Measurements from ENCODE around the gene KCNB1.
A peak's percentile ranks its signal among the peaks of the same experiment; 100 is the strongest.
"Not testable (repeated sequence)": the region's sequence is repeated elsewhere in the genome, so short reads cannot be mapped to it uniquely, and the experiment has no call there.

The KCNB1 gene

DNA sequence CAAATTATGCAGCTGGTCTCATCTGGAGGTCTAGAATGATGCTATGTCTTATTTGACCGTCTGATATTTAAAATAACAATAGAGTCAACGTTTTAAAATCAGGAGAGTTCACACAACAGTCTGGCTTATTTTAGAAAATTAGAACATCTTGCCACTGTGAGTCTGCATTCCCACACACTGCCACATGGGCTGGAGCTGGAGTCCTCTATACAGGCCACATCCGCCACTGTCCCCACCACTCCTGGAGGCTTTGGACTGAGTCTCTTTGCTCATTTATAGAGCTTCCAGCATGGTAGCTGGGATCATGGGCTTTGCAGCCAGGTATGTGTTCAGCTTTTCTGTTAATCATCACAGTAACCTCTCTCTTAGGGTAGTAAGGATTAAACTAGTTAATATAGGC lies 135.8 kb downstream of the KCNB1 start:
- no peak for DNase-seq

GRCh38 chr20:49345524-49345923 lies 136.9 kb downstream of the KCNB1 start:
- peak; percentile 76 for DNase-seq

DNA sequence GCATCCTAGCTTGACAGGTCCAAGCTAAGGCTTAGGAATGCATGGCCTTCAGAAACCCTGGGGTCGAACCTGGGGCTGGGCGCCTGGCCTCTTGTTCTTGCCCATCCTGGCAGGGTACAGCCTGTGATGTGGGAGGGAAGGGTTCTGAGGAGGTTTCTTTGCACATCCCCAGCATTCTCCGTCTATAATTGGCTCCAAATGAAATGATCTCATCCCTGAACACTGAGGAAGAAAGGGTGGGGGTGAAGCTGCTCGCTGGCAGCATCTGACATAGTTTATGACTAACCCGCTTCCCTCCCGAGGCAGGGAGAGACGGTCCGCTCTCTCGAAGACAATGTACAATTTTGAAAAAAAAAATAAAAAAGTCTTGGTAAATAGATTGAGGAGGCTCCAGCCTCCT lies 137.5 kb downstream of the KCNB1 start:
- peak; percentile 74 for DNase-seq

DNA sequence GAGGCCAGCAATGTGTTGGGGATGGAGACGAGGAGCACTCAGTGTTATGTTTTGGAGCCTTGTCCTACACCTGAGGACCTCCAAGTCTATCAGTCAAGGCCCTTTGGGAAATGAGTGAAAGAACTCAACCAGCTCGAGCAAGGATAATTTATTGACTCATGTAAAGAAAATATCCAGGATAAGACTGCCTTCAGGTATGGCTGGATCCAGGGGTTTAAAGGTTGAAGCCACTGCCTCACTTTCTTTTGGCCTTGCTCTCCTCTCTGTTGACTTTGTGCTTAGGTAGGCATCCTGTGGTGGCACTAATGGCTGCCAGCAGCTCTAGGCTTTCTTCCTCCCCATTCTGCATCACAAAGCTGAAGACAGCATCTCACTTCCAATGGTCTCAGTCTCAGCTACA lies 138.3 kb downstream of the KCNB1 start:
- no peak for DNase-seq

GRCh38 chr20:49343246-49343645 lies 139.2 kb downstream of the KCNB1 start:
- DNase-seq, result no peak

- peak; percentile 17 for DNase-seq
Observed at GRCh38 chr20:49340161-49340966, 142.1 kb downstream of the KCNB1 start.

DNA sequence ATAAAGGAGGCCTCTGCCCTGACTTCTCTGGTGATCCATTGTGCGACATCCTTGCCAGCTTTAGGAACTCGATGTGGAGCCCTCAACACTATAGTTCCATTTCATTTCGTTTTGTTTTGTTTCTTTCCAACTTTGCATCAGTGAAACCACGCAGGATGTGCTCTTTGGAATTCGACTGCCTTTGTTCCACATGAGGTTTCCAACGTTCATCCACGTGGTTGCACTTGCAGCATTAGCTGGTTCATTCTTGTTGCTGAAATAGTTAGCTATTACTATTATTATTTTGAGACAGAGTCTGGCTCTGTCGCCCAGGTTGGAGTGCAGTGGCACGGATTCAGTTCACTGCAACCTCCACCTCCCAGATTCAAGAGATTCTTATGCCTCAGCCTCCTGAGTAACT lies 143.3 kb downstream of the KCNB1 start:
- DNase-seq, result no peak

- no peak for DNase-seq
Observed at GRCh38 chr20:49338061-49338460, 144.4 kb downstream of the KCNB1 start.

DNA sequence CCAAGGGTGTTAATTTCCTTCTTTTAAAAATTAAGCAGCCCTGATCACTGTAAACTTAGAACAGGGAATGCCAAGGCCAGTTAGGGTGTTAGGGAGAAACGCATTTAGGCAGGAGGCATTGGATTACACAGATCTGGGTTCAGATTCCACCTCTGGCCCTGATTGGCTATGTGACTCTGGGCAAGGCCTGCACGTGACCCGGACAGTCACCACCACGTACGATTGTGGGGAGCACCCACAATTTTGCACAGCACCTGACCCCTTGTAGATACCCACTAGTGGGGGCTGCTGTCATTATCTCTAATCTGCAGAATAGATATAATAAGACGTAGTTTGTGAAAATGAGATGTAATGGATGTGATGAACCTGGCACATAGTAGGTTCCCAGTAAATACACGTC lies 145.1 kb downstream of the KCNB1 start:
- DNase-seq, result no peak

DNA sequence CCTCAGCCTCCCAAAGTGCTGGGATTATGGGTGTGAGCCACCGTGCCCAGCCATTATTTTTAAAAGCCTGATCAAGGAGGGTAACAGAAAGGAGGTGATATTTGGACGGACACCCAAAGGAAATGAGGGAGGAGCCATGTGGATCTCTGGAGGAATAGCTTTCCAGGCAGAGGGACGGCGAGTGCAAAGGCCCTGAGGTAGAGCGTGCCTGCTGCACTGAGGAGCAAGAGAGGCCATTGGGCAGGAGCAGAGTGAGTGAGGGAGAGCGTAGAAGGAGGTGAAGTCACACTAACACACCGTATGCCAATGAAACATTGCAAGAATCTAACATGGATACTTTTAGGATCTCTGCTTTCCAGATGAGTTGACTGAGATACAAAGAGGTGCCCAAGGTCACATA lies 145.7 kb downstream of the KCNB1 start:
- no peak for DNase-seq

- no peak for DNase-seq
Observed at GRCh38 chr20:49335476-49335875, 147.0 kb downstream of the KCNB1 start.

DNA sequence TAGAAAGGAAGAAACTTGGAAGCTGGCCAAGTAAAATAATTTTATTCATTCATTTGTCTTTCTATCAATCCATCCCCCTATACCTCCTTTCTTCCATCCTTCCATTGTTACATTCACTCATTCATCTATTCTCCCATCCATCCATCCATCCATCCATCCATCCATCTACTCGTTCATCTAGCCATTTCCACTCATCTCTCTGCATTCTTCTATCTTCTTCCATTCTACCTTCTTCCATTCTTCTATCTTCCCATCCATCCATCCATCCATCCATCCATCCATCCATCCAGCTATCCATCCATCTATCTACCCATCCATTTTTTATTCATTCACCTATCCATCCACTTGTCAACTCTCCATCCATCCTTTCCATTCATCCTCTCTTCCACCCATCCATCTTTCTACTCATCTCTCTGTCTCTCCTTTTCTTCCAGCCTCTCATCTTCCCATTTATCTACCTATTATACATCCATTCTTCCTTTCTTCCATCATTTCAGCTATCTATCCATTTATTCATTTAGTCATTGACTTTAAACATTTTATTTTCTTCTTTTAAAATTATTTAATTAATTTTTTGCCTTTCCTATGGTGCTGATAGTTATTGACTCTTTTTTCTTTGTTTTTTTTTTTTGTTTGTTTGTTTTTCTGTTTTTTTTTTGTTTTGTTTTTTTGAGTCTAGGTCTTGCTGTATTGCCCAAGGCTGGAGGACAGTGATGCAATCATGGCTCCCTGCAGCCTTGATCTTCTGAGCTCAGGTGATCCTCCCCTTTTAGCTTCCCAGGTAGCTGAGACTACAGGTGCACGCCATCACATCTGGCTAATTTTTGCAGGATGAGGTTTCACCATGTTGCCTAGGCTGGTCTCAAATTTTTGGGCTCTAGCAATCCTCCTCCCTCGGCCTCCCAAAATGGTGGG lies 151.5 kb downstream of the KCNB1 start:
- no peak for DNase-seq

GRCh38 chr20:49328790-49329189 lies 153.7 kb downstream of the KCNB1 start:
- no peak for DNase-seq

- no peak for DNase-seq
Observed at GRCh38 chr20:49326026-49326425, 156.4 kb downstream of the KCNB1 start.

GRCh38 chr20:49324306-49324705 lies 158.2 kb downstream of the KCNB1 start:
- DNase-seq, result no peak

DNA sequence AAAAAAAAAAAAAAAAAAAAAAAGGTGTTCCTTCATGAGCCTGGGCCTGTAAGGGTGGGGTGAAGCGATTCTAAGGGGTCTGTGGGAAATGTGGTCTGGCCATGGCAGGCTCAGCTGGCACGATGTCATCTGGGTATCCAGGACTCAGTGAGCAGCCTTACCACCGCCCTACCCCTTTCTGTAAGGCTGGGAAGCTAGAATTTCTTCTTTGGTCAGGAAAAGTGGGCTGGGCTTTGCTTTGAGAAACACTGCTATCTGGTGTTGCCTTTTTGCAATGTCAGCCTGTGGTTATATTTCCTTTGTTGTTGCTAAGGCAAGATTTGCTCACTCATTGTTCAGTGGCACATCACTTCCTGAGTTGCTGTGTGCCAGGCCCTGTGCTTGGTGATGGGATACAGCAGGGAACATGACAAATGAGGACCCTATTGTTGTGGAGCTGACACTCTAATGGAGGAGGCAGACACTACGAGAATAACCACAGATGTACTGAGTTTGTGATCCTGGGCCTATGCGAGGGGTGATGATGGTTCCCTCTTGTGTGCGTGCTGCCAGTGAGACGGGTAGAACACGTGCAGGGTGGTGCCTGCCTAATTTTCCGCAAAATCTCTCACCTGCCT lies 158.7 kb downstream of the KCNB1 start:
- DNase-seq, result peak; percentile 23

DNA sequence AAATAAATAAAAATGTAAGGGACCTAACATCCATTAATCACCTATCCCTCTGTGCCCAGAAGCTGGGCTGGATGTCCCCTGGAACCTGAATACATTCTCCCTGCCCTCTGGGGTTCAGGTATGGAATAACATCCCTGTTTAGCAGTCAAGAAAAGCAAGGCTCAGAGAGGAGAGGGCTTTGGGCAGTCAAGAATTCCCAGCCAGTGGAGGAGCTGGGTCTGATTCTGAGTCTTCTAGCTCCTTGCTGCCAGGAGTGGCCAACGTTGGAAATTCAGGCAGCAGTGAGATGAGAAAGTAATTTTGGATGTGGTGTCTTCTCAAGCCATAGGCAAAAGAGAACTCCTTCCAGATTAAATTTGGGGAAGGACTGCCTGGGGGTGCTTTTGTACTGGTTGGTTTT lies 162.0 kb downstream of the KCNB1 start:
- DNase-seq, result no peak

- no peak for DNase-seq
Observed at GRCh38 chr20:49319208-49319809, 163.2 kb downstream of the KCNB1 start.

GRCh38 chr20:49318430-49319207 lies 163.8 kb downstream of the KCNB1 start:
- DNase-seq, result no peak

DNA sequence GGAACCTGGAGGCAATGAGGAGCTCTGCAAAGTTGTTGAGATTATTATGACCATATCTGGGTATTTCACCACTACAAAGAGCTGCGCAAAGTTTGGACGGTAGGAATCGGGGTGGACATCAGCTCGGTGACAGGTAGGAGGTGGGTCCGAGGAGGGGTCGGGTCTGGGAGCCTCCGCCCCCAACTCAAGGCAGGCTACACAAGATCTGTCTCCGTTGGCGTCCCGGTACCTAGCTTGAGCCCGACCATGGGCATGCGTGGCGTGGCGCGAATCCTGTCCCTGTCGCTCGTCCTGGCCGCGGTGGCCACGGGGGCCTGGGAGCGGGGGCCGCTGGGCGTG lies 164.4 kb downstream of the KCNB1 start:
- DNase-seq, result no peak

GRCh38 chr20:49316704-49317103 lies 165.8 kb downstream of the KCNB1 start:
- no peak for DNase-seq

- DNase-seq, result no peak
Observed at GRCh38 chr20:49315580-49315979, 166.9 kb downstream of the KCNB1 start.

DNA sequence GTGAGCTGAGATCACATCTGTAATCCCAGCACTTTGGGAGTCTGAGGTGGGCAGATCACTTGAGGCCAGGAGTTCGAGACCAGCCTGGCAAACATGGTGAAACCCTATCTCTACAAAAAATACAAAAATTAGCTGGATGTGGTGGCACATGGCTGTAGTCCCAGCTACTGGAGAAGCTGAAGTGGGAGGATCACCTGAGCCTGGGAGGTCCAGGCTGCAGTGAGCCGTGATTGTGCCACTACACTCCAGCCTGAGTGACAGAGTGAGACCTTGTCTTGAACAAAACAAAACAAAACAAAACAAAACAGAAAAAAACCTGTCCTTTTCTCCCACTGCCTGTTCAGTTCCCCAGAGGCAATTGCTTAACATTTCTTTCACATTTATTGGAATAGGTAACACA lies 168.4 kb downstream of the KCNB1 start:
- DNase-seq, result not testable (repeated sequence)
